Mesenchymal stem cell (in vitro differentiated cells and primary cell): ENCODE data around the gene EVA1B.

ENCODE experiments used
- DNase-seq: peaks from one replicate; pipeline ENCODE4 v3.0.0-alpha.2; 2013
- H2AFZ ChIP-seq: one replicate; pipeline ENCODE4 v1.6.1; 2013; ENCODE audit warnings: low read depth, mild to moderate bottlenecking, control low read depth, inconsistent platforms, low read length, moderate library complexity
- H2AK5ac ChIP-seq: 2 replicates; pipeline ENCODE4 v1.6.1; 2013; ENCODE audit warnings: low read length, moderate library complexity, mild to moderate bottlenecking, inconsistent platforms; ENCODE audit not compliant: severe bottlenecking
- H2BK120ac ChIP-seq: one replicate; pipeline ENCODE4 v1.6.1; 2013; ENCODE audit warnings: low read depth, mild to moderate bottlenecking, inconsistent platforms, low read length, moderate library complexity
- H2BK12ac ChIP-seq, 2 experiments: one replicate each; pipeline ENCODE4 v1.6.1; 2013; ENCODE audit warnings: inconsistent platforms in 2 of 2, low read length in 2 of 2, mild to moderate bottlenecking in 2 of 2, moderate library complexity in 2 of 2, control low read depth in 1 of 2
- H2BK15ac ChIP-seq: one replicate; pipeline ENCODE4 v1.6.1; 2013; ENCODE audit warnings: mild to moderate bottlenecking, low read depth, inconsistent platforms; ENCODE audit not compliant: poor library complexity, severe bottlenecking
- H2BK5ac ChIP-seq: 2 replicates; pipeline ENCODE4 v1.6.1; 2013; ENCODE audit warnings: low read depth, mild to moderate bottlenecking, low read length, control low read depth, inconsistent platforms; ENCODE audit not compliant: poor library complexity, severe bottlenecking
- H3K14ac ChIP-seq, 2 experiments: one replicate each; pipeline ENCODE4 v1.6.1; 2013; ENCODE audit warnings: inconsistent platforms in 2 of 2, low read length in 2 of 2, control low read depth in 1 of 2, mild to moderate bottlenecking in 1 of 2, moderate library complexity in 1 of 2
- H3K18ac ChIP-seq, 2 experiments: one replicate each; pipeline ENCODE4 v1.6.1; 2013; ENCODE audit warnings: inconsistent platforms in 2 of 2, low read length in 2 of 2, control low read depth in 1 of 2, low read depth in 1 of 2, mild to moderate bottlenecking in 1 of 2
- H3K23ac ChIP-seq, 2 experiments: one replicate each; pipeline ENCODE4 v1.6.1; 2013; ENCODE audit warnings: inconsistent platforms in 2 of 2, low read length in 2 of 2, mild to moderate bottlenecking in 2 of 2, moderate library complexity in 2 of 2, control low read depth in 1 of 2
- H3K27ac ChIP-seq: 2 replicates; pipeline ENCODE4 v1.5.1; 2013; ENCODE audit warnings: mild to moderate bottlenecking, moderate library complexity, low read length, control low read depth, inconsistent platforms; ENCODE audit not compliant: poor library complexity, severe bottlenecking
- H3K27me3 ChIP-seq, 2 experiments: 2 replicates each; pipeline versions ENCODE4 v1.6.1 to v1.7.0; 2013; ENCODE audit warnings: low read length in 2 of 2, mild to moderate bottlenecking in 2 of 2, moderate library complexity in 2 of 2, control low read depth in 1 of 2, inconsistent platforms in 1 of 2; ENCODE audit not compliant: control insufficient read depth in 1 of 2, insufficient read depth in 1 of 2
- H3K36me3 ChIP-seq, 2 experiments: 2 replicates each; pipeline versions ENCODE4 v1.6.1 to v1.7.0; 2013; ENCODE audit warnings: low read length in 2 of 2, control low read depth in 1 of 2, inconsistent platforms in 1 of 2, low read depth in 1 of 2, mild to moderate bottlenecking in 1 of 2; ENCODE audit not compliant: insufficient read depth in 2 of 2, control insufficient read depth in 1 of 2
- H3K4ac ChIP-seq, 2 experiments: one replicate each; pipeline ENCODE4 v1.6.1; 2013; ENCODE audit warnings: inconsistent platforms in 2 of 2, low read length in 2 of 2, mild to moderate bottlenecking in 2 of 2, moderate library complexity in 2 of 2, control low read depth in 1 of 2, low read depth in 1 of 2
- H3K4me1 ChIP-seq: 2 replicates; pipeline ENCODE4 v1.6.1; 2013; ENCODE audit warnings: low read depth, low read length, control low read depth; ENCODE audit not compliant: control insufficient read depth, insufficient read depth
- H3K4me2 ChIP-seq: 2 replicates; pipeline ENCODE4 v1.6.1; 2013; ENCODE audit warnings: low read length, mild to moderate bottlenecking, inconsistent platforms; ENCODE audit not compliant: poor library complexity, severe bottlenecking
- H3K4me3 ChIP-seq, 2 experiments: 2 replicates each; pipeline versions ENCODE4 v1.5.1 to v1.7.0; 2013; ENCODE audit warnings: low read length in 2 of 2, mild to moderate bottlenecking in 2 of 2, control low read depth in 1 of 2, low read depth in 1 of 2; ENCODE audit not compliant: insufficient read depth in 1 of 2
- H3K79me1 ChIP-seq: replicated peaks from 2 replicates; pipeline ENCODE4 v1.6.1; 2013; ENCODE audit warnings: mild to moderate bottlenecking, control low read depth, low read length, inconsistent platforms; ENCODE audit not compliant: poor library complexity, severe bottlenecking
- H3K9ac ChIP-seq: 2 replicates; pipeline ENCODE4 v1.7.0; 2013; ENCODE audit warnings: mild to moderate bottlenecking, low read length, moderate library complexity
- H3K9me3 ChIP-seq: 2 replicates; pipeline ENCODE4 v1.7.0; 2013; ENCODE audit warnings: mild to moderate bottlenecking, low read length; ENCODE audit not compliant: control insufficient read depth
- H4K8ac ChIP-seq: one replicate; pipeline ENCODE4 v1.6.1; 2013; ENCODE audit warnings: inconsistent platforms, mild to moderate bottlenecking, low read length, moderate library complexity
- H4K91ac ChIP-seq: one replicate; pipeline ENCODE4 v1.6.1; 2013; ENCODE audit warnings: mild to moderate bottlenecking, low read length, inconsistent platforms
- whole genome bisulfite sequencing: methylation state at CpG from one replicate; pipeline ENCODE4 v1.1.7; 2013; ENCODE audit warnings: mixed read lengths; 5-methylcytosine and 5-hydroxymethylcytosine counted together

Gene EVA1B

DNA sequence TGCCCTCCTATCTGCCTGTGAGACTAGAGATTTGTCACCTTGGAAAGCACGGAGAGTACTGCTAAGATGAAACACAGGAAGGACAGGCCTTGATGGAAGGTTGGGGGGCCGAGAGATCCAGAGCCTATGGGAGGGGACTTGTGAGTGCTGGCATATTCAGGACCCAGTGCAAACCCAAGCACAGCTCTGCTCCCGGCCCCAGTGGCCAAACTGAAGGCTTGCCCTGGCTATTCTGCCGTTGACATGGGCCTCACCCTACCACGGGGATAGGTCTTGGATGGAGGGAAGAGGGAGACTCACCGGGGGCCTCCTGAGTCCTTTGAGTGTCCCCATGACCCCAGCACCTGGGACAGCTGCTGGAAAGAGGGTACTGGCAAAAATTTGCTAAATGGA, 4.6 kb upstream of the EVA1B start:
- no peak overlapping the region for H2BK5ac ChIP-seq
- no peak overlapping the region for H3K4me2 ChIP-seq
- no peak overlapping the region for H3K9ac ChIP-seq
- H2AK5ac ChIP-seq: no peak overlapping the region
- H3K27me3 ChIP-seq: no peaks in the 10 kb centered on the region
- no peak overlapping the region for H3K4ac ChIP-seq
- H3K18ac ChIP-seq: no peak overlapping the region
- H3K9me3 ChIP-seq: no peaks in the 10 kb centered on the region
- no peak overlapping the region for H3K23ac ChIP-seq
- peaks cover 0 to 4% of the 10 kb centered on the region in 2 experiments for H3K36me3 ChIP-seq
- H3K4me1 ChIP-seq: peaks cover 27% of the 10 kb centered on the region
- no peak overlapping the region for H3K27ac ChIP-seq
- peak overlapping the region in 1 of 2 experiments; percentile 17 for H2BK12ac ChIP-seq
- peak overlapping the region in 1 of 2 experiments; percentile 45 for H3K14ac ChIP-seq
- no peak overlapping the region for H2BK120ac ChIP-seq
- no peak overlapping the region for H2BK15ac ChIP-seq
- no peak overlapping the region for H4K8ac ChIP-seq
- no peak overlapping the region for H3K4me3 ChIP-seq
- WGBS: 88% methylated on average over 6 of the region's 6 CpGs
- no peak for DNase-seq
- no peak overlapping the region for H4K91ac ChIP-seq
- H3K79me1 ChIP-seq: peaks cover 7% of the 10 kb centered on the region
- no peak overlapping the region for H2AFZ ChIP-seq

- Histone ChIP-seq H2AFZ (no peak overlapping the region), H2AK5ac (peak overlapping the region; percentile 29), H3K18ac (no peak overlapping the region), H2BK15ac (no peak overlapping the region), H3K36me3 (peaks cover 0 to 4% of the 10 kb centered on the region in 2 experiments), H2BK5ac (no peak overlapping the region), H3K27me3 (no peaks in the 10 kb centered on the region), H3K23ac (peak overlapping the region in 1 of 2 experiments; percentile 62), H2BK12ac (peak overlapping the region in 1 of 2 experiments; percentile 17), H3K4me3 (no peak overlapping the region), H4K8ac (no peak overlapping the region), H3K4me2 (no peak overlapping the region), H3K9ac (no peak overlapping the region), H4K91ac (peak overlapping the region; percentile 72), H3K4ac (no peak overlapping the region), H3K27ac (no peak overlapping the region), H3K9me3 (no peaks in the 10 kb centered on the region), H3K14ac (peak overlapping the region in 1 of 2 experiments; percentile 45), H2BK120ac (no peak overlapping the region), H3K79me1 (peaks cover 7% of the 10 kb centered on the region), H3K4me1 (peaks cover 27% of the 10 kb centered on the region)
- WGBS: 72% methylated on average over 9 of the region's 9 CpGs
- DNase-seq: peak; percentile 82
Observed at GRCh38 chr1:36327421-36328087, 4.1 kb upstream of the EVA1B start.

DNA sequence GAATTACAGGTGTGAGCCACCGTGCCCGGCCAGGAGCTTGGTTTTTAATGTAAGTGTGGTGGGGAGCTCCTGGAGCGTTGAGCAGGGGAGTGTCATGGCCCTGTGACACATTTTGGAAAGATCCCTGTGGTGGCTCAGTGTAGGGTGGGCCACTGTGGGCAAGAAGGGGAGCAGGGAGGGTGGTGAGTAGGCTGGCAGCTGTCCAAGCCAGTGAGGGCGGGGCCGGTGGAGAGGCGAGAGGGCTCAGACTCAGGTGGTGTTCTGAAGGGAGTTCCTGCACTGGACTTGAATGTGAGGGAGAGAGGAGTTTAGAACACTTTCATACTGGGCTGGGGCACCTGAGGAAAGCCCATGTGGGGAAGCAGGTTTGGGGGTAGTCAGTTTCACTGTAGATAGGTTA, 3.1 kb upstream of the EVA1B start:
- no peak overlapping the region for H2AFZ ChIP-seq
- peak overlapping the region in 1 of 2 experiments; percentile 21 for H2BK12ac ChIP-seq
- H3K23ac ChIP-seq: peak overlapping the region in 1 of 2 experiments; percentile 83
- H3K4me3 ChIP-seq: no peak overlapping the region
- H2BK15ac ChIP-seq: no peak overlapping the region
- H4K91ac ChIP-seq: peak overlapping the region; percentile 2
- H3K4me2 ChIP-seq: no peak overlapping the region
- peaks cover 7% of the 10 kb centered on the region for H3K79me1 ChIP-seq
- no peak overlapping the region for H2BK120ac ChIP-seq
- 97% methylated on average over 6 of the region's 6 CpGs for WGBS
- peaks cover 3 to 14% of the 10 kb centered on the region in 2 experiments for H3K36me3 ChIP-seq
- H3K4me1 ChIP-seq: peaks cover 38% of the 10 kb centered on the region
- no peak overlapping the region for H3K9ac ChIP-seq
- no peak overlapping the region for H3K18ac ChIP-seq
- no peak overlapping the region for H2BK5ac ChIP-seq
- H3K14ac ChIP-seq: no peak overlapping the region
- H3K27ac ChIP-seq: no peak overlapping the region
- peak overlapping the region in 1 of 2 experiments; percentile 49 for H3K4ac ChIP-seq
- no peak overlapping the region for H4K8ac ChIP-seq
- DNase-seq: no peak
- H3K9me3 ChIP-seq: no peaks in the 10 kb centered on the region
- no peak overlapping the region for H2AK5ac ChIP-seq
- no peaks in the 10 kb centered on the region for H3K27me3 ChIP-seq

DNA sequence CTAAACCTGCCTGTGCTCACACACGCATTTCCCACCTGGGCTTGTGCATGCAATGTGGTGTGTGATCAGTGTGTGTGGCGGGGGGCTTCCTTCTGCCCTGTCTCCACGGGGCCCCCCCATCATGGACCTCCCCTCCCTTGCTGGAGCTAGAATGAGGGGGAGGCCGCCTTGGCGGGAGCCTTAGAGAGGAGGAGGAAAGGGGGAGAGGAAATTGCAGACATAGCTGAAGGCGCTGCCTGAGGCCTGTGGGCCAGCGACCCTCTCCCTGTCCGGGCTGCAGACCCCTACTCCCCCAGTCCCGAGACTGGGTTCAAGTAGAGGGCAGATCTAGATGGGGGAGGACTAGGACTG, 883 bp upstream of the EVA1B start:
- no peaks in the 10 kb centered on the region for H3K9me3 ChIP-seq
- no peak overlapping the region for H3K23ac ChIP-seq
- H3K14ac ChIP-seq: peak overlapping the region in 1 of 2 experiments; percentile 30
- H3K27ac ChIP-seq: peak overlapping the region; percentile 99
- WGBS: 31% methylated on average over 7 of the region's 9 CpGs
- peak overlapping the region; percentile 82 for H2AK5ac ChIP-seq
- peak overlapping the region; percentile 33 for H2AFZ ChIP-seq
- peak overlapping the region; percentile 75 for H3K4me2 ChIP-seq
- DNase-seq: no peak
- H4K8ac ChIP-seq: peak overlapping the region; percentile 92
- H2BK5ac ChIP-seq: peak overlapping the region; percentile 66
- no peaks in the 10 kb centered on the region for H3K27me3 ChIP-seq
- peak overlapping the region; percentile 80 for H2BK120ac ChIP-seq
- peak overlapping the region; percentile 92 to 94 for H3K4ac ChIP-seq
- peak overlapping the region; percentile 86 to 89 for H2BK12ac ChIP-seq
- peak overlapping the region; percentile 65 for H2BK15ac ChIP-seq
- peaks cover 13% of the 10 kb centered on the region for H3K79me1 ChIP-seq
- peaks cover 4 to 22% of the 10 kb centered on the region in 2 experiments for H3K36me3 ChIP-seq
- H4K91ac ChIP-seq: peak overlapping the region; percentile 84
- H3K4me3 ChIP-seq: peak overlapping the region in 1 of 2 experiments; percentile 76
- H3K4me1 ChIP-seq: peaks cover 50% of the 10 kb centered on the region
- peak overlapping the region; percentile 92 to 94 for H3K18ac ChIP-seq
- H3K9ac ChIP-seq: peak overlapping the region; percentile 84
